T-helper 2 cell treated with Interferon-gamma antibody and Interleukin-4, amounts not matched to agents 5 μg/mL and 100 μg/mL, for 36 hours (primary cell): Measurements from ENCODE around the gene CCDC69.

Experiments used
- DNase-seq: peaks from one replicate; pipeline ENCODE4 v3.0.0; 2021; ENCODE audit warnings: low spot score
- H3K27ac Mint-ChIP-seq: one replicate; pipeline ENCODE4 v1.8.0; 2021; ENCODE audit warnings: mild to moderate bottlenecking, mixed read lengths
- H3K27me3 Mint-ChIP-seq: one replicate; pipeline ENCODE4 v1.8.0; 2021; ENCODE audit warnings: low read depth, mixed read lengths
- H3K36me3 Mint-ChIP-seq: one replicate; pipeline ENCODE4 v1.8.0; 2021; ENCODE audit warnings: low read depth, mixed read lengths
- H3K4me1 Mint-ChIP-seq: one replicate; pipeline ENCODE4 v1.8.0; 2021; ENCODE audit warnings: low read depth, mixed read lengths
- H3K4me3 Mint-ChIP-seq: one replicate; pipeline ENCODE4 v1.8.0; 2022; ENCODE audit warnings: mild to moderate bottlenecking, moderate library complexity, mixed read lengths
- H3K9me3 Mint-ChIP-seq: one replicate; pipeline ENCODE4 v1.8.0; 2021; ENCODE audit warnings: mixed read lengths

Gene CCDC69

DNA sequence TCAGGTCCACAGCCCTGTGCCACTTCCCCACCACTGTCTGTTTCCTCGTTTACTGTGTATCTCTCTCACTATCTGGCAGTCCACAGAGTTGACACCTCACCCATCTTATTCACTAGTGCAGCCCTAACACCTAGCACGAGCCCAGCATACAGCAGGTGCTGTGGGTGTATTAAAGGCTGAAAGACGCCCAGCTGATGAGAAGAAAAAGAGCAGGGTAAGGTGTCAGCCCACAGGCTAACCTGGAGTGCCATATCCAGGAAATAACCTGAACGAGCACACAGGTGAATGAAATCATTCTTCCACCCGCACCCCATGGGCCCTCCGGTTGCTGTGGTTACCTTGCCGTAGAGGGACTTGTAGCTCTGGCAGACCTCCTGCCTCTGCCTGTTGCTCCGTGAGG, 84.9 kb downstream of the CCDC69 start:
- H3K36me3 Mint-ChIP-seq: peaks cover 73% of the 10 kb centered on the region
- no peaks in the 10 kb centered on the region for H3K9me3 Mint-ChIP-seq
- H3K27ac Mint-ChIP-seq: peak overlapping the region; percentile 32
- H3K4me1 Mint-ChIP-seq: peaks cover 44% of the 10 kb centered on the region
- DNase-seq: no peak
- H3K27me3 Mint-ChIP-seq: no peaks in the 10 kb centered on the region
- H3K4me3 Mint-ChIP-seq: no peak overlapping the region

DNA sequence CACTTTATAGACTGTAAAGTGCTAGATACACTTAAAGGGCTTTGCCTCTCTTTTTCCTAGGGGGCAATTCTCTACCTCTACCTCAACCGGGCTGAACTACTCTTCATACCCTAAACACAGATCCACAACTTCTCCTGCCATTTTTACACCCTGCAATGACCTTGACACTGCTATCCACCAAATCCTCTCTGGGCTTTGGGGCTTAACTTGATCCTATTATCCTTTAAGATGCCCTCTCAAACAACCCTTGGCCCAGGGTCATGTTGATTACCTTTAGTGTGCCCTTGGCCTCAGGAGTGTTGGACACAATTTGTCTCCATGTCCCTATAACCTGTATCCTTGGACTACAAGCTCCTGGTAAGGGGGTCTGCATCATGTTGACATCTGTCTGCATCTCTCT, 85.8 kb downstream of the CCDC69 start:
- Mint-ChIP-seq H3K4me3 (no peak overlapping the region), H3K36me3 (peaks cover 73% of the 10 kb centered on the region), H3K9me3 (no peaks in the 10 kb centered on the region)

DNA sequence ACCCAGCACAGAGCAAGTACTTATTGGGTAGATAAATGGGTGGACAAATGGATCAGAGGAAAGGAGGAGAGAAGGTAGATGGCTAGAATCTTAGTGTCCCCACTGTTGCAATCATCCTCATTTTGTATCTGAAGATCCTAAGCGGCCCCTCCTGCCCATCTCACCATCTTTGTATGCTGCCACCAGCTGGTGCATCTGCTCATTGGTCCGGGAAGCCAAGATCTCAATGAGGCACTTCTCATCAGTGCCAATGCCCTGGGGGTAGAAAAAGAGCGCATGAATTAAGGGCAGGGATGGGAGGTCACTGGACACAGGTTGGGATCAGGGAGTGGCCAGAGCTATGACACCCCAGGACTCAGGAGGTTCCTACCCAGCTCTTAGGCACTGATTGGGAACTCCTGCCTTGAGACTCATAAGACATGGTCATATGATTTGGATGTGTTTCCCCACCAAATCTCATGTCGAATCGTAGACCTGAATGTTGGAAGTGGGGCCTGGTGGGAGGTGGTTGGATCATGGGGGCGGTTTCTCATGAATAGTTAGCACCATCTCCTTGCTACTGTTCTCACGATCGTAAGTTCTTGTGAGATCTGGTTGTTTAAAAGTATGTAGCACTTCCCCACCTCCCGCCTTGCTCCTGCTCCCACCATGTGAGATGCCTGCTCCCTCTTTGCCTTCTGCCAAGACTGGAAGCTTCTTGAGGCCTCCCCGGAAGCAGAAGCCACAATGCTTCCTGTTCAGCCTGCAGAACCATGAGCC, 86.6 kb downstream of the CCDC69 start:
- no peak for DNase-seq
- peaks cover 78% of the 10 kb centered on the region for H3K36me3 Mint-ChIP-seq
- no peaks in the 10 kb centered on the region for H3K27me3 Mint-ChIP-seq
- H3K27ac Mint-ChIP-seq: no peak overlapping the region
- H3K4me1 Mint-ChIP-seq: peaks cover 36% of the 10 kb centered on the region
- H3K9me3 Mint-ChIP-seq: no peaks in the 10 kb centered on the region
- no peak overlapping the region for H3K4me3 Mint-ChIP-seq

More for the DNA sequence above, 85.8 kb downstream of the CCDC69 start:
- H3K27me3 Mint-ChIP-seq: no peaks in the 10 kb centered on the region
- no peak for DNase-seq
- H3K27ac Mint-ChIP-seq: no peak overlapping the region
- H3K4me1 Mint-ChIP-seq: peaks cover 39% of the 10 kb centered on the region

DNA sequence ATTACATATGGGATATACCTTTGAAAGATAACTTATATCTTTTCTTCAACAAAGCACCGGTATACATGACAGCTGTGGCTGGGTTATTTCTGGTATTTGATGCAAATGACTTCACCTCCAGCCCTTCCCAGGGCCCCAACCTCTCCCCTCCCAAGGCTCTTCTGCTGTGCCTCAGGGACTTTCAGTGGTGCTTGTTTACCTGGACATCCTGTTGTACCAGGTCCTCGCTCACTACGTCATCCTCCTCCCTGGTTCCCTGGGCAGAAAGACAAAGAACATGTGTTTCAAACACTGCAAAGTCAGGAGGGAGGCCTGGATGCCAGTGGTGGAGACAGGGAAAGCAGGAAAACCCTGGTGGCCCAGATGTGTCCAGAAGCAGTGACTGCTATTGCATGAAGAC, 89.7 kb downstream of the CCDC69 start:
- peaks cover 88% of the 10 kb centered on the region for H3K36me3 Mint-ChIP-seq
- no peak overlapping the region for H3K27ac Mint-ChIP-seq
- H3K27me3 Mint-ChIP-seq: no peaks in the 10 kb centered on the region
- peaks cover 31% of the 10 kb centered on the region for H3K4me1 Mint-ChIP-seq
- H3K9me3 Mint-ChIP-seq: no peaks in the 10 kb centered on the region
- H3K4me3 Mint-ChIP-seq: no peak overlapping the region
- no peak for DNase-seq

DNA sequence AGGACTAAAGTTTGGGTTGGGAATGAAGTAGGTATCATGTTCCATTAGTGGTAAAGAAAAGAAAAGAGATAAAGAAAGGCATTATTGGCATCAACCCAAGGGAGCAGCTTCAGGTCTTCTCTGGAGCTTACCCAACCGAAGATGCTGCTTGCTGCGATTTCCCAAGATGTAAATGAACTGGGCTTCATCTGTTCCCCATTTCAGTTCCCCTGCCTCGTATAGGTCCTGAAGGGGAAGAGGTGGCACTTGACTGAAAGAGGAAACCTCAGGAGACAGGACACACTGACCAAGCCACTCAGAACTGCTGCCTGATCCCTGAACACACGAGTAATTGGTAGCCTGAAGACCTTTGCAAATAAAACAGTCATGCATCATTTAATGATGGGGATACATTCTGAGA, 90.9 kb downstream of the CCDC69 start:
- no peaks in the 10 kb centered on the region for H3K9me3 Mint-ChIP-seq
- H3K4me1 Mint-ChIP-seq: peaks cover 22% of the 10 kb centered on the region
- no peak overlapping the region for H3K27ac Mint-ChIP-seq

More for the DNA sequence above, 90.9 kb downstream of the CCDC69 start:
- DNase-seq: no peak
- Mint-ChIP-seq H3K4me3 (no peak overlapping the region), H3K36me3 (peaks cover 87% of the 10 kb centered on the region), H3K27me3 (no peaks in the 10 kb centered on the region)
